Measurements from ENCODE around the gene PLXNB2.

The PLXNB2 gene

GRCh38 chr22:50278956-50279619, 28.4 kb downstream of the PLXNB2 start:
- Histone ChIP-seq H3K27me3 (replicated peaks) (no peaks in the 10 kb centered on the region), H3K4me3 (ENCODE audit: low read depth, low read length) (no peak overlapping the region), H3K27ac (no peak overlapping the region), H3K36me3 (replicated peaks) (peaks cover 74% of the 10 kb centered on the region)
- no peak for TF ChIP-seq CTCF (IDR thresholded peaks at IDR 0.05; ENCODE audit: low read depth, low read length, missing control alignments)
- DNase-seq = no peak
- in situ Hi-C loops (cut with HindIII; ENCODE audit: low pct_ligation_motif_present, low sequenced_read_pairs) = no loop called here

- DNase-seq = no peak
- in situ Hi-C loops (cut with HindIII; ENCODE audit: low pct_ligation_motif_present, low sequenced_read_pairs) = no loop called here
- no peak for TF ChIP-seq CTCF (IDR thresholded peaks at IDR 0.05; ENCODE audit: low read depth, low read length, missing control alignments)
- Histone ChIP-seq H3K27me3 (replicated peaks) (no peaks in the 10 kb centered on the region), H3K36me3 (replicated peaks) (peaks cover 75% of the 10 kb centered on the region), H3K4me3 (ENCODE audit: low read depth, low read length) (no peak overlapping the region), H3K27ac (no peak overlapping the region)
Observed at GRCh38 chr22:50278461-50278860, 29.0 kb downstream of the PLXNB2 start.

- in situ Hi-C loops (cut with HindIII; ENCODE audit: low pct_ligation_motif_present, low sequenced_read_pairs) = no loop called here
- no peak for TF ChIP-seq CTCF (IDR thresholded peaks at IDR 0.05; ENCODE audit: low read depth, low read length, missing control alignments)
- no peaks in the 10 kb centered on the region for H3K27me3 ChIP-seq (replicated peaks)
- H3K4me3 ChIP-seq (ENCODE audit: low read depth, low read length) = no peak overlapping the region
- no peak overlapping the region for H3K27ac ChIP-seq
- H3K36me3 ChIP-seq (replicated peaks) = peaks cover 70% of the 10 kb centered on the region
- no peak for DNase-seq
Observed at GRCh38 chr22:50277761-50278160, 29.7 kb downstream of the PLXNB2 start.

- TF ChIP-seq CTCF (IDR thresholded peaks at IDR 0.05; ENCODE audit: low read depth, low read length, missing control alignments) = peak; percentile 61
- in situ Hi-C loops (cut with HindIII; ENCODE audit: low pct_ligation_motif_present, low sequenced_read_pairs) = no loop called here
- Histone ChIP-seq H3K36me3 (replicated peaks) (peaks cover 55% of the 10 kb centered on the region), H3K27ac (no peak overlapping the region), H3K27me3 (replicated peaks) (no peaks in the 10 kb centered on the region), H3K4me3 (ENCODE audit: low read depth, low read length) (no peak overlapping the region)
- DNase-seq = no peak
Observed at GRCh38 chr22:50276143-50276542, 31.3 kb downstream of the PLXNB2 start.

- no peak for DNase-seq
- in situ Hi-C loops (cut with HindIII; ENCODE audit: low pct_ligation_motif_present, low sequenced_read_pairs) = no loop called here
- no peak for TF ChIP-seq CTCF (IDR thresholded peaks at IDR 0.05; ENCODE audit: low read depth, low read length, missing control alignments)
- Histone ChIP-seq H3K4me3 (ENCODE audit: low read depth, low read length) (no peak overlapping the region), H3K27ac (no peak overlapping the region), H3K36me3 (replicated peaks) (peaks cover 50% of the 10 kb centered on the region), H3K27me3 (replicated peaks) (no peaks in the 10 kb centered on the region)
Observed at GRCh38 chr22:50275181-50276055, 32.0 kb downstream of the PLXNB2 start.
